Colonic mucosa (tissue), 4 donors: ENCODE results near the gene PINLYP. TPM values are rescaled to one million over a fixed set of nuclear protein-coding genes. Genes with fewer than 3 reads are reported as not detected.
"Not testable (repeated sequence)": the region's sequence is repeated elsewhere in the genome, so short reads cannot be mapped to it uniquely, and the experiment has no call there.

Experiments
- DNase-seq: peaks from one replicate; pipeline ENCODE4 v3.0.0-alpha.2; 2020
- H3K27ac ChIP-seq: fragments of 200-600 bp; one replicate; pipeline ENCODE4 v1.8.0; 2021
- H3K27me3 ChIP-seq: fragments of 200-600 bp; one replicate; pipeline ENCODE4 v1.8.0; 2021
- H3K36me3 ChIP-seq: fragments of 200-600 bp; one replicate; pipeline ENCODE4 v1.8.0; 2021
- H3K4me1 ChIP-seq: fragments of 200-600 bp; one replicate; pipeline ENCODE4 v1.8.0; 2021; ENCODE audit warnings: mild to moderate bottlenecking
- H3K4me3 ChIP-seq: fragments of 200-600 bp; one replicate; pipeline ENCODE4 v1.8.0; 2021
- H3K9ac ChIP-seq, 2 donors: one replicate each; pipeline ENCODE4 v1.7.0; 2013; ENCODE audit warnings: control low read depth in 2 of 2, low read depth in 2 of 2, low read length in 2 of 2
- H3K9me3 ChIP-seq: fragments of 200-600 bp; one replicate; pipeline ENCODE4 v1.8.0; 2021
- intact Hi-C: fragments of 100-400 bp; cut with DNase I; formaldehyde crosslinking; loops from one replicate; pipeline ENCODE4 v1.14.1; 2022
- total RNA-seq, 2 donors: library from RNA; stranded (reverse); fragmentation: NEBNext Ultra II Directional in 1 of 2; extraction: Animal tissue kit (Norgen Biotek cat#: 25700) in 1 of 2; gene quantifications; one replicate each; pipeline ENCODE4 v1.2.1, GENCODE V29; 2021
- TF ChIP-seq, protein P1 (sequence below): fragments of 200-600 bp; IDR thresholded peaks from one replicate; pipeline ENCODE4 v1.8.0; 2022; ENCODE audit warnings: antibody characterized with exemption, mild to moderate bottlenecking
- donor health status: healthy.
- donor health status: DM: no; HTN: no; CAD: no.
- donor health status: DM: no; HTN: no; CAD: no.

Gene PINLYP
- total RNA-seq, 2 donors from 2014 or later, result 0.52 to 2.4 TPM

DNA sequence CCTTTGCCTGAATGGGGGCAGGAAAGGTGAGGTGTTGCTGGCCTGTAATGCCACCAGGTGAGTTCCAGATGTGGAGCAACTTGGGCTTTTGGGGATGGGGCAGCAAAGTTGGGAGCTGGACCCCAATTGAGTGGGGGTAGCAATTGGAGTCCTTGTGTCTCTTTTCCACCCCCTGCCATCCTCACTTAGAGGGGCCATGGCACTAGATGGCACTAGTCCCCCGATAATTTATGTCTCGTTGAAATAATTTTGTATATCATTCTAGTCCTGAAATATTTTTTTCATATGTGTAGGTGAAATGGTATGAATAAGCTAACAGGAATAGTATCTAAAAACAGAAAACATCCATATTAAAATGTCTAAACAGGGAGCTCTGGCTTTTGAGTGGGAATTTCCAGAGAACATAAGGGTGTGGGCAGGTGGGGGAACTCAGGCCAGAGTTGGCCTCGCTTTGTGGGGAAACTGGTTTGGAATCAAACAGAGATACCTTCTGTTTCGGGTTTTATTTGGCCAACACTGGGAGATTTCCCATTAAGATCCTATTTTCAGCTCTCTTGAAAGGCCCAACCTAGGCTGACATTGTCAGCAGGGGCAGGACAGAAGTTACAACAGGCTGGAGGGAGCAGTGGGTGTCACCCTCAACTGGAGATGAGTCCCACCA lies 24.2 kb downstream of the PINLYP start:
- Histone ChIP-seq H3K4me1 (peaks cover 12% of the 10 kb centered on the region), H3K27ac (no peak overlapping the region), H3K9me3 (no peaks in the 10 kb centered on the region), H3K9ac (no peak overlapping the region), H3K27me3 (no peaks in the 10 kb centered on the region), H3K36me3 (no peaks in the 10 kb centered on the region), H3K4me3 (no peak overlapping the region)
- intact Hi-C loops, result loop anchor here (10.0 kb wide), 2 partner anchors 55 to 65 kb away; partner anchors contain the start of gene ZNF575
- no peak for DNase-seq
- TF ChIP-seq, protein P1, sequence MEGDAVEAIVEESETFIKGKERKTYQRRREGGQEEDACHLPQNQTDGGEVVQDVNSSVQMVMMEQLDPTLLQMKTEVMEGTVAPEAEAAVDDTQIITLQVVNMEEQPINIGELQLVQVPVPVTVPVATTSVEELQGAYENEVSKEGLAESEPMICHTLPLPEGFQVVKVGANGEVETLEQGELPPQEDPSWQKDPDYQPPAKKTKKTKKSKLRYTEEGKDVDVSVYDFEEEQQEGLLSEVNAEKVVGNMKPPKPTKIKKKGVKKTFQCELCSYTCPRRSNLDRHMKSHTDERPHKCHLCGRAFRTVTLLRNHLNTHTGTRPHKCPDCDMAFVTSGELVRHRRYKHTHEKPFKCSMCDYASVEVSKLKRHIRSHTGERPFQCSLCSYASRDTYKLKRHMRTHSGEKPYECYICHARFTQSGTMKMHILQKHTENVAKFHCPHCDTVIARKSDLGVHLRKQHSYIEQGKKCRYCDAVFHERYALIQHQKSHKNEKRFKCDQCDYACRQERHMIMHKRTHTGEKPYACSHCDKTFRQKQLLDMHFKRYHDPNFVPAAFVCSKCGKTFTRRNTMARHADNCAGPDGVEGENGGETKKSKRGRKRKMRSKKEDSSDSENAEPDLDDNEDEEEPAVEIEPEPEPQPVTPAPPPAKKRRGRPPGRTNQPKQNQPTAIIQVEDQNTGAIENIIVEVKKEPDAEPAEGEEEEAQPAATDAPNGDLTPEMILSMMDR, result no peak

DNA sequence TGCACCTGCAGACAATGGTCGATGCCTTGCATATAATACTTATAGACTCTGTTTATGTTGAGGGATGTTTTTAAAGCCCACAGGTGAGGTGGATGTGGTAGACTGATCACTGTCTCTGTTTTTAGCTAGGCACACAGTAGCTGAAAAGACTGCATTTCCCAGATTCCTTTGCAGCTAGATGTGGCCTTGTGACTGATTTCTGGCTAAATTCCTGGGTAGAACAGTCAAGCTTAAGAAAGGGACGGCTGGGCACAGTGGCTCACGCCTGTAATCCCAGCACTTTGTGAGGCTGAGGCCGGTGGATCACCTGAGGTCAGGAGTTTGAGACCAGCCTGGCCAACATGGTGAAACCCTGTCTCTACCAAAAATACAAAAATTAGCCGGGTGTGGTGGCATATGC lies 24.7 kb downstream of the PINLYP start:
- peaks cover 11% of the 10 kb centered on the region for H3K4me1 ChIP-seq
- H3K27me3 ChIP-seq, H3K4me3 ChIP-seq, H3K9ac ChIP-seq, DNase-seq, H3K9me3 ChIP-seq, H3K27ac ChIP-seq, H3K36me3 ChIP-seq: not testable (repeated sequence)
- intact Hi-C loops, result loop anchor here (10.0 kb wide), 1 partner anchor 54 kb away; no protein-coding TSS in a partner anchor

DNA sequence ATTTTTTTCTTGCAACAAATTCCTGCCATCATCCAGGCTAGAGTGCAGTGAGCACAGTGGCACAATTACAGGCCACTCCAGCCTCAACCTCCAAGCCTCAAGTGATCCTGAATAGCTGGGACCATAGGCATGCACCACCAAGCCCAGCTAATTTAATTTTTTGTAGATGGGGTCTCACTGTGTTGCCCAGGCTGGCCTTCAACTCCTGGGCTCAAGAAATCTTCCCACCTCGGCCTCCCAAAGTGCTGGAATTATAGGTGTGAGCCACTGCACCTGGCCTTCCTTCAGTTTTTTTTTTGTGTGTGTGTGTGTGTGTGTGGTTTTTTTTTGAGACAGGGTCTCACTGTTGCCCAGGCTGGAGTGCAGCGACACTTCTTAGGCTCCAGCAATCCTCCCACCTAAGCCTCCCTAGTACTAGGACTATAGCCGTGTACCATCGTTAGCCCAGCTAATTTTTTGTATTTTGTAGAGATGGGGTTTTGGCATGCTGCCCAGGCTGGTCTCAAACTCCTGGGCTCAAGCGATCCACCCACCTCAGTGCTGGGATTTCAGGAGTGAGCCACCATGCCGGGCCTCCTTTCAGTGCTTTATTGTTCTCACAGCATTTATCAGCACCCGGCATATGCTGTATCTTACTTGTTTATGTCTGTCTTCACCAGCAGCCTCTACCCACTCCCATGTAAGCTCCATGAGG lies 30.4 kb downstream of the PINLYP start:
- H3K9ac ChIP-seq, result no peak overlapping the region
- TF ChIP-seq, protein P1, result no peak
- DNase-seq, result no peak

DNA sequence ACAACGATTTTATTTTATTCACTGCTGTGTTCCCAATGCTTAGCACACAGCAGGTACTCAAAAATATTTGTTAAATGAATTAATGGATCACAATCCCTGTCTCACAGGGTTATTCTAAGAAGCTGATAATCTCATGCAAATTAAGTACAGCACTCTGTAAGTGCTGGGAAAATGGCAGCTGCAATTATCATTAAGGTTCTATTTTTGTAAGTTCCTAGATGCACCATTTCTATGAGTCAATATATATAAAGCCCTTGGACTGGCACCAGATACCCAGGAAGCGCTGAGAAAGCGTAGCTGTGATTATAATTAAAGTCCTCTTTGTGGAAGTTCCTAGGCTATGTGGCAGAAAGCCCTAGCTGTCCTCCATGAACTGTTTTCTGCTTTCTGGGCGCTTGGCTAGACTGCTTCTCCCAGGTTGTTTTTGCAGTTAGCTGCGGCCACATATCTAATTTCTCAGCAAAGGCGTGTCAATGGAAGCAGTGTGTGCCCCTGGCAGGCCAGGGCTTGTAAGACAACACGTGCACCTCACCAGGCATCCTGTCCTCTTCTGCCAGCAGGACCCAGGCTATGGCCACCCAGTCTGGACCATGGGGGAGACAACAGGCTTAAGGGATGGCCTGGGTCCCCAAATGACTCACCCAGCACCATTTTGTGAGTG lies 31.1 kb downstream of the PINLYP start:
- Histone ChIP-seq H3K27ac (no peak overlapping the region), H3K4me1 (no peaks in the 10 kb centered on the region), H3K9ac (no peak overlapping the region), H3K27me3 (no peaks in the 10 kb centered on the region), H3K36me3 (no peaks in the 10 kb centered on the region), H3K9me3 (no peaks in the 10 kb centered on the region), H3K4me3 (no peak overlapping the region)
- intact Hi-C loops, result loop anchor here (10.0 kb wide), 1 partner anchor 48 kb away; no protein-coding TSS in a partner anchor
- TF ChIP-seq, protein P1, result no peak
- DNase-seq, result no peak

More for the DNA sequence above, 30.4 kb downstream of the PINLYP start:
- Histone ChIP-seq H3K4me3 (no peak overlapping the region), H3K4me1 (no peaks in the 10 kb centered on the region), H3K27ac (no peak overlapping the region), H3K9me3 (no peaks in the 10 kb centered on the region), H3K36me3 (no peaks in the 10 kb centered on the region), H3K27me3 (no peaks in the 10 kb centered on the region)
- intact Hi-C loops, result loop anchor here (10.0 kb wide), 1 partner anchor 49 kb away; no protein-coding TSS in a partner anchor

DNA sequence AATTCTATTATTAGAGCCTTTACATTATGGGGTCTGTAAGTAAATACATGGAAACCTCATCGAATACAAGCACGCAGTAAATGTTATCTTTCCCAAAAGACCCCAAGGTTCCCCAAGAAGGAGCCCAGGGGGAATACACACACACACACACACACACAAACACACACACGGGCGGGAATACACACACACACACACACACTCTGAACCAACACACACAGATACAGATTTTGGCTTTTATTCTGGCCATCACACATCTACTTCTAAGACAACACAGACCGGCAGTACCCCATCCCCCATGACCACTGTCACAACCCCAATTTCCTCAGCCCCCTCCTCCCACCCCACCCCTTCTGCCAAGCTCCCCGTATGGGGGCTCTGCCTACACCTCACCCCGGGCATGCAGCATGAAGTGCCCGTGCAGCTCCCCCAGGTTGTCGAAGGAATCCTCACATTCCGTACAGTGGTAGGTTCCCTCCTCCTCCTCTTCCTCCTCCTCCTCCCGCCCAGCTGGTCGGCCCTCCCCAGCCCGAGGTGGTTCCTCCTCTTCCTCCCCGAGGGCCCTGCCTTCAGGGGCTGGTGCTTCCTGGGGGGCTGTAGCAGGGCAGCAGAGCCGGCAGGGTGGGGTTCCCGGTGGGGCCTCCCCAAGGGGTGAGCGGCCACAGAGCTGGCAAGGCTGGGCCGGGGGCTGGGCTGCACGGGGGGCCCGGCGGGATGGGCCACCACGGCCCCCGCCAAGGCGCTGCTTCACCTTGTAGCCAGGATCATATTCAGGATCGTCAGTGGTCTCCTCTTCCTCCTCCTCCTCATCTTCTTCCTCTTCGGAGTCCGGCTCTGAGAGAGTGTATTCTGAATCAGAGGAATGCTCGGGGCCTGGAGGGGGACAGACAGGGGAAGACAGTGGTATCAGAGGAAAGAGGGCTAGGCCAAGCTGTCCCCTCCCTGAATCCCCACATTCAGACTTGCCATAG lies 31.9 kb downstream of the PINLYP start:
- Histone ChIP-seq H3K4me3 (no peak overlapping the region), H3K27ac (no peak overlapping the region), H3K36me3 (no peaks in the 10 kb centered on the region), H3K9ac (no peak overlapping the region), H3K9me3 (no peaks in the 10 kb centered on the region), H3K4me1 (no peaks in the 10 kb centered on the region), H3K27me3 (no peaks in the 10 kb centered on the region)
- intact Hi-C loops, result loop anchor here (10.0 kb wide), 1 partner anchor 47 kb away; no protein-coding TSS in a partner anchor
- DNase-seq, result no peak
- TF ChIP-seq, protein P1, result no peak
